Activated CD4-positive, alpha-beta T cell treated with anti-CD3 and anti-CD28 coated beads, Interleukin-2, amount 50 U/mL, for 48 hours (primary cell): ENCODE data around the gene ECI2.
"Not testable (repeated sequence)": the region's sequence is repeated elsewhere in the genome, so short reads cannot be mapped to it uniquely, and the experiment has no call there.

ENCODE experiments used
- DNase-seq, 2 experiments: peaks; one replicate each; pipeline ENCODE4 v3.0.0-alpha.2; 2020

ECI2 gene

GRCh38 chr6:4093288-4093687 is 42.1 kb downstream of the ECI2 start:
- no peak for DNase-seq

- DNase-seq: no peak
Measured at GRCh38 chr6:4091941-4092340, 43.4 kb downstream of the ECI2 start.

- not testable (repeated sequence) for DNase-seq
Measured at GRCh38 chr6:4090043-4090442, 45.3 kb downstream of the ECI2 start.

- no peak for DNase-seq
Measured at GRCh38 chr6:4088704-4089103, 46.7 kb downstream of the ECI2 start.

GRCh38 chr6:4085332-4085700 is 50.1 kb downstream of the ECI2 start:
- DNase-seq: no peak

GRCh38 chr6:4084444-4085331 is 50.7 kb downstream of the ECI2 start:
- DNase-seq: no peak

- DNase-seq: no peak
Measured at GRCh38 chr6:4078691-4079471, 56.5 kb downstream of the ECI2 start, which contains the start of gene FAM217A. FAM217A (minus strand) TSS chr6:4079137; CDS start chr6:4077414, 1,723 bp downstream.

- no peak for DNase-seq
Measured at GRCh38 chr6:4074478-4075235, 60.7 kb downstream of the ECI2 start.

GRCh38 chr6:4071330-4071729 is 64.0 kb downstream of the ECI2 start:
- no peak for DNase-seq

GRCh38 chr6:4069199-4069598 is 66.2 kb downstream of the ECI2 start:
- no peak for DNase-seq

- DNase-seq: no peak
Measured at GRCh38 chr6:4067673-4068072, 67.7 kb downstream of the ECI2 start.

GRCh38 chr6:4066029-4066755 is 69.2 kb downstream of the ECI2 start:
- DNase-seq: no peak
